Measurements from ENCODE around the gene WRAP73. TPM values are rescaled to one million over a fixed set of nuclear protein-coding genes. Genes with fewer than 3 reads are reported as not detected.

WRAP73 gene
- total RNA-seq, 1 donor from 2014 or later: 22.5 TPM

DNA sequence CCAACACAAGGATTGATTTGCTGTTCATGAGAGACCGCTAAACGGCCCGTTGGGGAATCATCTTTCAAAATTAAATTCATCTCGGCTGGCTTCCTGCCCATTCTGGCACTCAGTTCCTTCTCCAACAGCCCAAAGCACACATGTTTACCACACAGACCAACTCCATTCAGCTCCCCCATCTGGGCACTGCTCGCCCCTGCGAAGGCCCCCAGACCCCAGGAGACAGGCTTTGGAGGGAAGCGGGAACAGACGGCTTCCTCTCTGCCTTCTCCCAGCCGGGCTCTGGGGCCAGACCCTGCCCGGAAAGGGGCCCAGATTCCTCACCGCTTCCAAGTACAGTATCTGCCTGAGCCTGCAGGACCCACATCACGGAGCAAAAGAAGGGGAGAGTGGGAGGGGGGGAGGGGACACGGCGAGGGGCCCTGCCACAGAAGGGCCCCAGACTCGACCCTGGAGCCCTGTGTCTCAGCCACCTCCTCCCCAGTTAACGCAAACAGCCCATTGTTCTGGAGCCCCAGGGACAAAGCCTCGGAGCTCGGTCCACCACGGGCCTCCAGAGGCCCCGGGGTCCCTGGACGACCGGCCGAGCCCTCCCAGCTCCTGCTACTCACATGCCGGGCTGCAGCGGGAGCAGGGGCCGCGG is 39.3 kb downstream of the WRAP73 start:
- Histone ChIP-seq H3K9me3 (no peaks in the 10 kb centered on the region), H3K27ac (no peak overlapping the region), H3K4me3 (peak overlapping the region; percentile 61), H3K36me3 (no peaks in the 10 kb centered on the region), H3K27me3 (ENCODE audit: low read depth) (peaks cover 23% of the 10 kb centered on the region), H3K4me1 (peaks cover 62% of the 10 kb centered on the region)
- ATAC-seq (no peak), DNase-seq (no peak)
- intact Hi-C loops (cut with DNase I): no loop called here
- TF ChIP-seq, protein P1, sequence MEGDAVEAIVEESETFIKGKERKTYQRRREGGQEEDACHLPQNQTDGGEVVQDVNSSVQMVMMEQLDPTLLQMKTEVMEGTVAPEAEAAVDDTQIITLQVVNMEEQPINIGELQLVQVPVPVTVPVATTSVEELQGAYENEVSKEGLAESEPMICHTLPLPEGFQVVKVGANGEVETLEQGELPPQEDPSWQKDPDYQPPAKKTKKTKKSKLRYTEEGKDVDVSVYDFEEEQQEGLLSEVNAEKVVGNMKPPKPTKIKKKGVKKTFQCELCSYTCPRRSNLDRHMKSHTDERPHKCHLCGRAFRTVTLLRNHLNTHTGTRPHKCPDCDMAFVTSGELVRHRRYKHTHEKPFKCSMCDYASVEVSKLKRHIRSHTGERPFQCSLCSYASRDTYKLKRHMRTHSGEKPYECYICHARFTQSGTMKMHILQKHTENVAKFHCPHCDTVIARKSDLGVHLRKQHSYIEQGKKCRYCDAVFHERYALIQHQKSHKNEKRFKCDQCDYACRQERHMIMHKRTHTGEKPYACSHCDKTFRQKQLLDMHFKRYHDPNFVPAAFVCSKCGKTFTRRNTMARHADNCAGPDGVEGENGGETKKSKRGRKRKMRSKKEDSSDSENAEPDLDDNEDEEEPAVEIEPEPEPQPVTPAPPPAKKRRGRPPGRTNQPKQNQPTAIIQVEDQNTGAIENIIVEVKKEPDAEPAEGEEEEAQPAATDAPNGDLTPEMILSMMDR (IDR thresholded peaks at IDR 0.05): no peak

DNA sequence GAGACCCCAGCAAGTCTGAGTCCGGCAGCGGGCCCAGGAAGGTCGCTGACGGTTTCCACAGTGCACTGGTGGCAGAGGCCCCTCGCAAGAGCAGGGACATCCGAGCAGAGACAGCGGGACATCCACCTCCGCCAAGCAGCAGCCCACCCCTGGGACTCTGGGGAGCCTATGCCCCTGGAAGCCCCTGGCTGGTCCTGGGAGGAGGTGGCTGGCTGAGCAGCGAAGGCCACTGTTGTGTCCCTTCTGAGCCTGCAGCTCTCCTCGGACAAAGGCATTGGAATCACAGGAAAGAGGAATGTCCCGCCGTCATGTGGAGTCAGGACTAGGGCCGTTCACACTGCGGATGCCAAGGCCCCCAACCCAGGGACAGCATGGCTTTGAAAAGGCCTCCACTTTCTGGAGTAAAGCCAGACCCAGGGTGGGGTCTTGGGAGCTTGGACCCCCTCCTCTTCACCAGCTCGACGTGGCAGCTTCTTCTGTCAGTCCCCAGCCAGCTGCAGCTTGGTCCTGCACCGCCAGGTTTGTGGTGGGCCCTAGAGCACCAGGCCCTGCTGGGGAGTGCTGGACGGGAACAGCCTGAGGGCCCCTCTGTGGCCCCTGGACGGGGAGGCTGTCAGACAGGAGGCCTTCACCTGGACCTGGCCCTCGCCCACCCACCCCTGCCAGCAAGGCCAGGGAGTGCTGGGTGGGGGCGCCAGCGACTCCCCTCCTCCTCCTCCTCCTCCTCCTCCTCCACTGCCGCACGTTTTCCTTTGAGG is 40.0 kb downstream of the WRAP73 start:
- H3K4me1 ChIP-seq: peaks cover 55% of the 10 kb centered on the region
- DNase-seq (no peak), ATAC-seq (no peak)
- H3K27ac ChIP-seq: no peak overlapping the region
- intact Hi-C loops (cut with DNase I): no loop called here
- peak overlapping the region; percentile 61 for H3K4me3 ChIP-seq
- H3K36me3 ChIP-seq: no peaks in the 10 kb centered on the region
- no peaks in the 10 kb centered on the region for H3K9me3 ChIP-seq
- TF ChIP-seq, protein P1 (IDR thresholded peaks at IDR 0.05): no peak
- H3K27me3 ChIP-seq (ENCODE audit: low read depth): peaks cover 23% of the 10 kb centered on the region

DNA sequence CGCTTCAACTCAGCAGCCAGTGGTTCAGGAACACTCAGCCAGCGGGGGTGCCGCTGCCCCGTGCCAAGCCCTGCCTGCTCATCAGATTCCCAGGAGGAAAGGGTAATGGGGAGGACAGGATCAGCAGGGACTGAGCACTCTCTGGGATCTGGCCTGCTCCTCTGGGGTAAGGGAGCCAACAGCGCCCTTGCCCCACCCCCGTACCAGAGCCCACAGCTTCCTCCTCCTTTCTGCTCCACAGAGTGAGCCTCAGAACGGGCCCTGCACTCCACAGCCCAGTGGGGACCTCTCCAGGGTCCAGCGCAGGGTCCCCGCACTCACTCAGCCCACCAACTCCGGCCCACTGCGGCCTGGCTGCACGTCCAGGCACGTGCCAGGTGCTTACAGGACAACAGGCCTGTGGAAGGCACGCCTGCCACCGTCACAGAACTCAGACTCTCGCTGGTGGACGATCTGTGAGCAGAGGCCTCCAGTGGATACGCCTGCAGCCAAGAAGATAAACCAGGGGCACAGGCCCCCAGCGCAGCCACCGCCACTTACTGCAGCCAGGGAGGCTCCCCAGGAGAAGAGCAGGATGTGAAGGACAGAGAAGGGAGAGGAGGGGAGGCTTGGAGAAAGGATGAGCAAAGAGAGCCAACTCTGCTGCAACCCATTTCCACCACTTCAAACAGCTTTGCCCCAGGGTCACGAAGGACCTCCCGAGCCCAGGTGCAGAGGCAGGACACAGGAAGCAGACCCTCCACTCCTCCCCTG is 40.7 kb downstream of the WRAP73 start:
- intact Hi-C loops (cut with DNase I): no loop called here
- peaks cover 48% of the 10 kb centered on the region for H3K4me1 ChIP-seq

DNA sequence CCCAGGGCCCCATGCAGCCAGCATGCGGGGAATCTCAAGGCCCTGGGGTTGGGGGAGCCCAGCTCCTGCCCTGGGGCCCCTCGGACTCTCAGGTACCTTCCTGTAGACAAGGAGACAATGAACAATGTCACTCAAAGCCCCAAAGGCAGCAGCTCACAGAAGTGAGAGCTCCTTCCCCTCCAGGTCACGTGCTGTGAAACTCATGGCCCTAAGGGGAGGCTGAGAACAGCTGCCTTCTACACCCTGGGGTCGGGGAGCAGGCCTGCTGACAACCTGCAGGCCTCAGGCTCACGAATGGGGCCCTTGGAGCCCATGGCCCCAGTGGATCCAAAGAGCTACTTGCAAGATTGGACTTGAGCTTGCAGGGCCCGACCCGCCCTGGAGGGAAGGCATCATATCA is 41.7 kb downstream of the WRAP73 start:
- H3K4me3 ChIP-seq: no peak overlapping the region
- no peaks in the 10 kb centered on the region for H3K36me3 ChIP-seq
- peaks cover 23% of the 10 kb centered on the region for H3K27me3 ChIP-seq (ENCODE audit: low read depth)
- intact Hi-C loops (cut with DNase I): no loop called here
- no peak overlapping the region for H3K27ac ChIP-seq
- DNase-seq (no peak), ATAC-seq (no peak)
- peaks cover 42% of the 10 kb centered on the region for H3K4me1 ChIP-seq
- no peaks in the 10 kb centered on the region for H3K9me3 ChIP-seq
- TF ChIP-seq, protein P1 (IDR thresholded peaks at IDR 0.05): no peak

More for the DNA sequence above, 40.7 kb downstream of the WRAP73 start:
- TF ChIP-seq, protein P1 (IDR thresholded peaks at IDR 0.05): no peak
- peak overlapping the region; percentile 61 for H3K4me3 ChIP-seq
- H3K27ac ChIP-seq: no peak overlapping the region
- no peaks in the 10 kb centered on the region for H3K36me3 ChIP-seq
- H3K27me3 ChIP-seq (ENCODE audit: low read depth): peaks cover 23% of the 10 kb centered on the region
- ATAC-seq: no peak
- no peaks in the 10 kb centered on the region for H3K9me3 ChIP-seq
- DNase-seq: no peak

GRCh38 chr1:3607703-3608065 is 42.2 kb downstream of the WRAP73 start:
- Histone ChIP-seq H3K4me1 (peaks cover 42% of the 10 kb centered on the region), H3K27ac (no peak overlapping the region), H3K4me3 (no peak overlapping the region), H3K9me3 (no peaks in the 10 kb centered on the region), H3K27me3 (ENCODE audit: low read depth) (peaks cover 23% of the 10 kb centered on the region), H3K36me3 (no peaks in the 10 kb centered on the region)
- intact Hi-C loops (cut with DNase I): no loop called here
- DNase-seq: no peak
- TF ChIP-seq, protein P1 (IDR thresholded peaks at IDR 0.05): no peak
- no peak for ATAC-seq

Data from lower lobe of right lung (tissue), 2 donors.